OCI-LY7 (cell line): ENCODE results near the gene CCHCR1. TPM values are rescaled to one million over a fixed set of nuclear protein-coding genes. Genes with fewer than 3 reads are reported as not detected.
A peak's percentile ranks its signal among the peaks of the same experiment; 100 is the strongest.
"Not testable (repeated sequence)": the region's sequence is repeated elsewhere in the genome, so short reads cannot be mapped to it uniquely, and the experiment has no call there.

Experiments used
- BruUV-seq: library from RNA; stranded (reverse); fragments of 400-500 nt; replicated peaks from 2 replicates; lab custom pipeline; 2021; lab: Mats Ljungman, UMichigan
- CTCF ChIA-PET: fragments of 300-600 bp; sonication (Branson Sonifier 250); formaldehyde crosslinking; loops from one replicate; lab custom pipeline; 2022; ENCODE audit warnings: antibody characterized with exemption; ENCODE audit not compliant: unreplicated experiment; lab: Charles Lee
- POLR2A ChIA-PET: fragments of 300-600 bp; sonication (Branson Sonifier 250); formaldehyde crosslinking; loops from one replicate; lab custom pipeline; 2022; ENCODE audit warnings: antibody characterized with exemption; lab: Charles Lee
- DNase-seq: peaks from one replicate; pipeline ENCODE4 v3.0.0-alpha.2; 2015; ENCODE audit warnings: low spot score
- H2AFZ ChIP-seq: fragments of 200-600 bp; sonication (generic), shearing (Covaris generic); 2 replicates; pipeline ENCODE4 v1.6.1; 2014; ENCODE audit warnings: mild to moderate bottlenecking, antibody characterized with exemption, low read length, moderate library complexity
- H3K27ac ChIP-seq: fragments of 200-600 bp; sonication (generic); 2 replicates; pipeline ENCODE4 v1.5.1; 2014; ENCODE audit warnings: mixed run types, low read depth, mild to moderate bottlenecking, moderate library complexity, low read length, inconsistent platforms; ENCODE audit not compliant: poor library complexity, severe bottlenecking
- H3K36me3 ChIP-seq: fragments of 200-600 bp; sonication (generic); 2 replicates; pipeline ENCODE4 v1.6.1; 2014; ENCODE audit warnings: mild to moderate bottlenecking, antibody characterized with exemption, low read length, moderate library complexity, mixed read lengths; ENCODE audit not compliant: insufficient read depth
- H3K4me1 ChIP-seq: fragments of 200-600 bp; sonication (generic); 2 replicates; pipeline ENCODE4 v1.5.1; 2014; ENCODE audit warnings: mild to moderate bottlenecking, low read length; ENCODE audit not compliant: insufficient read depth, poor library complexity, severe bottlenecking
- H3K4me2 ChIP-seq: fragments of 200-600 bp; sonication (generic); 2 replicates; pipeline ENCODE4 v1.6.1; 2014; ENCODE audit warnings: mild to moderate bottlenecking, low read length
- H3K4me3 ChIP-seq: fragments of 200-600 bp; sonication (generic); 2 replicates; pipeline ENCODE4 v1.5.1; 2014; ENCODE audit warnings: mild to moderate bottlenecking, low read depth, low read length; ENCODE audit not compliant: poor library complexity, severe bottlenecking
- H3K79me2 ChIP-seq: fragments of 200-600 bp; sonication (generic); 2 replicates; pipeline ENCODE4 v1.6.1; 2016; ENCODE audit warnings: low read depth, mild to moderate bottlenecking, low read length, moderate library complexity, mixed read lengths; ENCODE audit not compliant: insufficient read depth
- H3K9me2 ChIP-seq: fragments of 200-600 bp; sonication (generic); 2 replicates; pipeline ENCODE4 v1.6.1; 2016; ENCODE audit warnings: mild to moderate bottlenecking, low read length, mixed read lengths; ENCODE audit not compliant: insufficient read depth
- H3K9me3 ChIP-seq: fragments of 200-600 bp; sonication (generic); 2 replicates; pipeline ENCODE4 v1.6.1; 2014; ENCODE audit warnings: mild to moderate bottlenecking, mixed run types, low read length, mixed read lengths
- H4K20me1 ChIP-seq: fragments of 200-600 bp; sonication (generic); 2 replicates; pipeline ENCODE4 v1.6.1; 2014; ENCODE audit warnings: mild to moderate bottlenecking, antibody characterized with exemption, low read length, moderate library complexity, mixed read lengths; ENCODE audit not compliant: insufficient read depth
- CTCF ChIP-seq: fragments of 200-600 bp; sonication (generic); conservative IDR thresholded peaks from 2 replicates; pipeline ENCODE4 v1.5.1; 2014; ENCODE audit warnings: mild to moderate bottlenecking, antibody characterized with exemption, low read length, moderate library complexity, mixed read lengths
- EZH2phosphoT487 ChIP-seq: fragments of 200-600 bp; sonication (generic); IDR thresholded peaks from 2 replicates; pipeline ENCODE4 v1.6.1; 2018; ENCODE audit warnings: low read depth, borderline replicate concordance, mild to moderate bottlenecking, mixed run types, antibody characterized with exemption, low read length, moderate library complexity, mixed read lengths
- intact Hi-C: fragments of 100-400 bp; cut with micrococcal nuclease; formaldehyde crosslinking; loops from one replicate; pipeline ENCODE4 v1.10.0; 2022; ENCODE audit not compliant: unreplicated experiment
- total RNA-seq, 2 experiments: library from RNA; depleted of rRNA in 1 of 2; stranded (reverse); fragments of >200 nt in 1 of 2; shearing (Covaris generic) in 1 of 2; gene quantifications; 2 replicates each; pipeline ENCODE4 v1.2.3, GENCODE V29; 2014 to 2022

Gene CCHCR1
- total RNA-seq, 2 experiments from 2014 or later, result 23.9 to 33.0 TPM

GRCh38 chr6:31192431-31193105 lies 35.0 kb upstream of the CCHCR1 start:
- peak; percentile 81 for TF ChIP-seq CTCF
- CTCF ChIA-PET, result interaction anchor here (1.2 kb wide), 1 partner anchor 54 kb away, joined by 5 read pairs; no protein-coding TSS in a partner anchor
- H3K4me2 ChIP-seq, H2AFZ ChIP-seq, H3K9me3 ChIP-seq, H3K27ac ChIP-seq, H3K4me3 ChIP-seq, H4K20me1 ChIP-seq, POLR2A ChIA-PET, H3K9me2 ChIP-seq, BruUV-seq: not testable (repeated sequence)
- intact Hi-C loops, result loop anchor here (1.0 kb wide), 1 partner anchor 55 kb away; no protein-coding TSS in a partner anchor
- peaks cover 21% of the 10 kb centered on the region; the same call in 1 of the 2 replicates for H3K79me2 ChIP-seq
- H3K36me3 ChIP-seq, result peaks cover 15% of the 10 kb centered on the region
- peaks cover 38% of the 10 kb centered on the region for H3K4me1 ChIP-seq
- DNase-seq, result peak; percentile 82

GRCh38 chr6:31190488-31190887 lies 32.9 kb upstream of the CCHCR1 start:
- no peaks in the 10 kb centered on the region for H3K9me3 ChIP-seq
- TF ChIP-seq CTCF (no peak), EZH2phosphoT487 (no peak)
- H3K4me3 ChIP-seq, result no peak overlapping the region
- DNase-seq, result peak; percentile 85
- POLR2A ChIA-PET, result no interaction called here
- CTCF ChIA-PET, result interaction anchor here (0.6 kb wide), 1 partner anchor 210 kb away, joined by 3 read pairs; no protein-coding TSS in a partner anchor
- no peaks in the 10 kb centered on the region for H3K9me2 ChIP-seq
- H3K36me3 ChIP-seq, result peaks cover 9% of the 10 kb centered on the region
- peak overlapping the region; percentile 39 for H3K27ac ChIP-seq
- H3K4me1 ChIP-seq, result peaks cover 46% of the 10 kb centered on the region
- no peaks in the 10 kb centered on the region for H4K20me1 ChIP-seq
- BruUV-seq, result no TSS peak
- peaks cover 12% of the 10 kb centered on the region; the same call in 1 of the 2 replicates for H3K79me2 ChIP-seq
- H2AFZ ChIP-seq, result no peak overlapping the region
- peak overlapping the region; percentile 55 for H3K4me2 ChIP-seq
- intact Hi-C loops, result loop anchor here (1.0 kb wide), 1 partner anchor 32 kb away; the partner anchor contains the start of gene TCF19

- H2AFZ ChIP-seq, H3K9me3 ChIP-seq, H3K4me2 ChIP-seq, intact Hi-C loops, H4K20me1 ChIP-seq, POLR2A ChIA-PET, CTCF ChIA-PET, H3K9me2 ChIP-seq, H3K79me2 ChIP-seq, DNase-seq, H3K27ac ChIP-seq, H3K36me3 ChIP-seq, BruUV-seq, H3K4me3 ChIP-seq: not testable (repeated sequence)
- peaks cover 39% of the 10 kb centered on the region for H3K4me1 ChIP-seq
These were observed 31.6 kb upstream of the CCHCR1 start for GRCh38 chr6:31189223-31189622.
